ENCODE results near the gene RSBN1L. TPM values are rescaled to one million over a fixed set of nuclear protein-coding genes. Genes with fewer than 3 reads are reported as not detected.

The RSBN1L gene
- total and polyA plus RNA-seq, 2 of the 8 experiments (the other 6 are each of a cell fraction or from before 2014, with no cell fraction given) = 4.1 to 22.1 TPM

DNA sequence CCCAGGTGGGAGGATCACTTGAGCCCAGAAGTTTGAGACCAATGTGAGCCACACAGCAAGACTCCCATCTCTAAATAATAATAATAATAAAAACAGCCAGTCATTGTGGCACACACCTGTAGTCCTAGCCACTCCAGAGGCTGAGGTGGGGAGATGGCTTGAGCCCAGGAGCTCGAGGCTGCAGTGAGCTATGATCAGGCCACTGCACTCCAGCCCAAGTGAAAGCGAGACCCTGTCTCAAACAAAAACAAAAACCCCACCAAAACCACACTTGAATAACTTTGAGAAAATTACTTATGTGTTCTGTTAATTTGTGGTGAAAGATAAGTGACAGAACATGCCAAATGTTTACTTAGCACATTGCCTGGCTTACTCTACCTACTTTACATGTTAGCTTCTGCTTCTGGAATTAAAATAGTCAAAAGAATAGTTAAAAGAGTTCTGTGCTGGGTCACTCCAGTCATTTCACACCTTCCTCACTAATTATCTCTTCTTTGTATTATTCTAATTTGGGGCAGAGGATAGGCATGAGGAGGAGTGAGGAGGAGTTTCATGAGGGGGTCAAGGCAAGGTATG, 92.2 kb downstream of the RSBN1L start (continued):
- TF ChIP-seq BRCA1 (IDR thresholded peaks at IDR 0.05; ENCODE audit: low read depth, low read length) = no peak
- TF ChIP-seq FOSL1 (IDR thresholded peaks at IDR 0.05; ENCODE audit: insufficient read depth, low read depth, low read length) = no peak

Measured in H1 (cell line).